H1 (cell line): ENCODE data around the gene SLC12A2. TPM values are rescaled to one million over a fixed set of nuclear protein-coding genes. Genes with fewer than 3 reads are reported as not detected.

ENCODE experiments used
- CTCF ChIA-PET: fragments of 300-600 bp; sonication (Branson Sonifier 250); formaldehyde crosslinking; loops from one replicate; lab custom pipeline; 2021; ENCODE audit not compliant: partially characterized antibody; lab: Charles Lee
- POLR2A ChIA-PET: fragments of 300-600 bp; sonication (Branson Sonifier 250); formaldehyde crosslinking; loops from one replicate; lab custom pipeline; 2021; ENCODE audit warnings: inconsistent platforms; ENCODE audit not compliant: partially characterized antibody; lab: Charles Lee
- DNase-seq, 2 experiments: peaks; one replicate each; pipeline versions ENCODE4 v3.0.0 to v3.0.0-alpha.2; 2010 to 2022; ENCODE audit warnings: low spot score in 2 of 2, low read depth in 1 of 2, mixed read lengths in 1 of 2
- FAIRE-seq: peaks from 2 replicates; lab custom pipeline; 2011; peaks lifted over from hg19 to GRCh38; lab: Jason Lieb, UNC
- H2AFZ ChIP-seq: 2 replicates; pipeline ENCODE4 v1.8.1; 2012; ENCODE audit warnings: low read length, inconsistent platforms
- H2AK5ac ChIP-seq: 2 replicates; pipeline ENCODE4 v1.6.1; 2013; ENCODE audit warnings: low read depth, low read length
- H2BK120ac ChIP-seq: replicated peaks from 2 replicates; pipeline ENCODE3; 2013; ENCODE audit warnings: low read depth, low read length, inconsistent platforms
- H2BK12ac ChIP-seq: 2 replicates; pipeline ENCODE4 v1.6.1; 2013; ENCODE audit warnings: low read depth, low read length
- H2BK15ac ChIP-seq: 2 replicates; pipeline ENCODE4 v1.6.1; 2013; ENCODE audit warnings: low read length
- H2BK20ac ChIP-seq: 2 replicates; pipeline ENCODE4 v1.6.1; 2013; ENCODE audit warnings: low read length
- H2BK5ac ChIP-seq: 2 replicates; pipeline ENCODE4 v1.6.1; 2013; ENCODE audit warnings: low read depth, low read length
- H3K14ac ChIP-seq: 2 replicates; pipeline ENCODE4 v1.6.1; 2013; ENCODE audit warnings: inconsistent platforms; ENCODE audit not compliant: insufficient read length
- H3K18ac ChIP-seq: 2 replicates; pipeline ENCODE4 v1.6.1; 2013; ENCODE audit warnings: low read length; ENCODE audit errors: extremely low read depth
- H3K23ac ChIP-seq: 2 replicates; pipeline ENCODE4 v1.6.1; 2013; ENCODE audit warnings: inconsistent platforms; ENCODE audit not compliant: insufficient read length
- H3K23me2 ChIP-seq: 2 replicates; pipeline ENCODE4 v1.6.1; 2013; ENCODE audit warnings: low read depth, low read length
- H3K27ac ChIP-seq: 2 replicates; pipeline ENCODE4 v1.6.1; 2011; ENCODE audit warnings: low read depth, low read length, inconsistent platforms
- H3K27me3 ChIP-seq, 4 experiments: replicated peaks in 1 of 4; 1 replicate in 1 of 4; 2 replicates in 3 of 4; pipeline versions ENCODE4 v1.6.1 to v1.8.1; 2011 to 2013; ENCODE audit warnings: low read length in 3 of 4, mild to moderate bottlenecking in 3 of 4, inconsistent platforms in 2 of 4, mixed read lengths in 2 of 4, moderate library complexity in 1 of 4; ENCODE audit not compliant: control insufficient read depth in 3 of 4, insufficient read depth in 3 of 4; ENCODE audit errors: extremely low read depth in 1 of 4
- H3K36me3 ChIP-seq, 4 experiments: 2 replicates each; pipeline versions ENCODE4 v1.6.1 to v1.8.1; 2011 to 2013; ENCODE audit warnings: mild to moderate bottlenecking in 4 of 4, low read length in 3 of 4, moderate library complexity in 2 of 4, control low read depth in 1 of 4, inconsistent platforms in 1 of 4; ENCODE audit not compliant: insufficient read depth in 4 of 4, control insufficient read depth in 2 of 4
- H3K4ac ChIP-seq: replicated peaks from 2 replicates; pipeline ENCODE3; 2013; ENCODE audit warnings: low read length, low read depth, mixed read lengths, inconsistent platforms; ENCODE audit not compliant: insufficient read length
- H3K4me1 ChIP-seq, 4 experiments: replicated peaks in 1 of 4; 1 replicate in 1 of 4; 2 replicates in 3 of 4; pipeline versions ENCODE4 v1.6.1 to v1.8.1; 2011 to 2013; ENCODE audit warnings: low read length in 3 of 4, inconsistent platforms in 2 of 4, mixed read lengths in 1 of 4; ENCODE audit not compliant: insufficient read depth in 4 of 4, control insufficient read depth in 3 of 4
- H3K4me2 ChIP-seq, 2 experiments: 2 replicates each; pipeline versions ENCODE4 v1.6.1 to v1.8.1; 2011 to 2013; ENCODE audit warnings: low read depth in 2 of 2, low read length in 2 of 2, control low read depth in 1 of 2, inconsistent platforms in 1 of 2, mild to moderate bottlenecking in 1 of 2; ENCODE audit not compliant: insufficient read depth in 1 of 2
- H3K4me3 ChIP-seq, 4 experiments: fragments of 200-600, 300-600 bp in 1 of 4; sonication (generic), shearing (Covaris generic), sonication (Bioruptor Twin) in 1 of 4; 2 replicates each; pipeline versions ENCODE4 v1.5.1 to v1.8.1; 2011 to 2016; ENCODE audit warnings: low read length in 4 of 4, low read depth in 3 of 4, control low read depth in 2 of 4, inconsistent platforms in 2 of 4, mild to moderate bottlenecking in 2 of 4, mixed read lengths in 1 of 4, moderate library complexity in 1 of 4; ENCODE audit not compliant: insufficient read depth in 2 of 4; ENCODE audit errors: extremely low read depth in 1 of 4
- H3K56ac ChIP-seq: replicated peaks from 2 replicates; pipeline ENCODE3; 2013; ENCODE audit warnings: low read depth, mild to moderate bottlenecking, mixed read lengths, low read length, inconsistent platforms; ENCODE audit not compliant: insufficient read length
- H3K79me1 ChIP-seq: 2 replicates; pipeline ENCODE4 v1.6.1; 2013; ENCODE audit warnings: low read depth, low read length, control low read depth
- H3K79me2 ChIP-seq, 2 experiments: 2 replicates each; pipeline versions ENCODE4 v1.6.1 to v1.8.1; 2012 to 2013; ENCODE audit warnings: low read length in 2 of 2, mild to moderate bottlenecking in 2 of 2, inconsistent platforms in 1 of 2; ENCODE audit not compliant: insufficient read depth in 2 of 2, control insufficient read depth in 1 of 2
- H3K9ac ChIP-seq, 4 experiments: replicated peaks in 1 of 4; 1 replicate in 1 of 4; 2 replicates in 3 of 4; pipeline versions ENCODE4 v1.6.1 to v1.8.1; 2011 to 2013; ENCODE audit warnings: low read depth in 3 of 4, low read length in 3 of 4, control low read depth in 2 of 4, mild to moderate bottlenecking in 2 of 4, moderate library complexity in 2 of 4, inconsistent platforms in 1 of 4; ENCODE audit errors: extremely low read depth in 1 of 4
- H3K9me3 ChIP-seq, 2 experiments: 2 replicates each; pipeline versions ENCODE4 v1.6.1 to v1.8.1; 2012 to 2013; ENCODE audit warnings: mild to moderate bottlenecking in 2 of 2, moderate library complexity in 2 of 2, control low read depth in 1 of 2, inconsistent platforms in 1 of 2, low read depth in 1 of 2, low read length in 1 of 2, mixed read lengths in 1 of 2; ENCODE audit not compliant: insufficient read depth in 2 of 2
- H4K20me1 ChIP-seq, 2 experiments: replicated peaks in 1 of 2; 2 replicates each; pipeline versions ENCODE3 to v1.8.1; 2011 to 2013; ENCODE audit warnings: inconsistent platforms in 2 of 2, low read length in 2 of 2, mild to moderate bottlenecking in 1 of 2; ENCODE audit not compliant: insufficient read depth in 2 of 2, control insufficient read depth in 1 of 2
- H4K5ac ChIP-seq: 2 replicates; pipeline ENCODE4 v1.6.1; 2013; ENCODE audit warnings: low read length, low read depth, mixed read lengths, inconsistent platforms; ENCODE audit not compliant: insufficient read length
- H4K8ac ChIP-seq: 2 replicates; pipeline ENCODE4 v1.8.0; 2013; ENCODE audit warnings: mild to moderate bottlenecking, moderate library complexity, low read length, inconsistent platforms; ENCODE audit not compliant: insufficient read depth; ENCODE audit errors: extremely low read depth
- H4K91ac ChIP-seq: replicated peaks from 2 replicates; pipeline ENCODE3; 2013; ENCODE audit warnings: low read length, mixed read lengths, inconsistent platforms; ENCODE audit not compliant: insufficient read length
- ASH2L ChIP-seq: fragments of 200-600, 300-600 bp; sonication (generic); IDR thresholded peaks from one replicate; pipeline ENCODE4 v1.7.1; 2017; ENCODE audit warnings: low read length
- CHD7 ChIP-seq: fragments of 300-600 bp; sonication (generic); IDR thresholded peaks from 2 replicates; pipeline ENCODE4 v1.7.1; 2012; ENCODE audit warnings: low read length, moderate library complexity, mild to moderate bottlenecking, inconsistent platforms; ENCODE audit not compliant: insufficient replicate concordance
- polyA plus RNA-seq, 7 experiments: library from polyadenylated mRNA; depleted of rRNA in 3 of 7; stranded (reverse) in 5 of 7; unstranded in 2 of 7; fragments of >200 nt in 5 of 7; fragments of 200-250 nt in 2 of 7; gene quantifications; 1 replicate in 5 of 7; 2 replicates in 1 of 7; 4 replicates in 1 of 7; pipeline versions ENCODE4 v1.2.1 to v1.2.3, GENCODE V29; 2011 to 2013; ENCODE audit warnings: missing spikeins in 2 of 7, mixed read lengths in 2 of 7
- total RNA-seq: library from RNA; stranded (reverse); fragmentation: NEBNext Ultra II Directional; extraction: Animal tissue kit (Norgen Biotek cat#: 25700); gene quantifications from 2 replicates; pipeline ENCODE4 v1.2.1, GENCODE V29; 2021

SLC12A2 gene
- total and polyA plus RNA-seq, 2 of the 8 experiments (the other 6 are each of a cell fraction or from before 2014, with no cell fraction given), result 2.6 to 16.2 TPM

- CTCF ChIA-PET, result interaction anchor here (1.0 kb wide), 1 partner anchor 173 kb away, joined by 3 read pairs; no protein-coding TSS in a partner anchor
- Histone ChIP-seq H3K18ac (no peak overlapping the region), H3K4me3 (no peak overlapping the region), H4K5ac (no peak overlapping the region), H2AK5ac (no peak overlapping the region), H3K9ac (no peak overlapping the region), H3K36me3 (no peaks in the 10 kb centered on the region), H2BK5ac (no peak overlapping the region), H4K91ac (no peak overlapping the region), H3K4ac (no peak overlapping the region), H2AFZ (no peak overlapping the region), H3K9me3 (no peaks in the 10 kb centered on the region), H3K23ac (no peak overlapping the region), H3K23me2 (no peaks in the 10 kb centered on the region), H3K27me3 (no peaks in the 10 kb centered on the region), H3K14ac (no peak overlapping the region), H2BK12ac (no peak overlapping the region), H2BK120ac (no peak overlapping the region), H3K27ac (no peak overlapping the region), H3K79me1 (no peaks in the 10 kb centered on the region), H3K4me2 (no peak overlapping the region), H3K4me1 (no peaks in the 10 kb centered on the region; a peak in 1 of 7 replicates), H3K79me2 (no peaks in the 10 kb centered on the region), H4K20me1 (no peaks in the 10 kb centered on the region), H2BK15ac (no peak overlapping the region), H3K56ac (no peak overlapping the region), H4K8ac (no peak overlapping the region), H2BK20ac (no peak overlapping the region)
- POLR2A ChIA-PET, result no interaction called here
- FAIRE-seq (no peak), DNase-seq (no peak)
- no peak for TF ChIP-seq CHD7
- no peak for TF ChIP-seq ASH2L
These were observed 44.9 kb upstream of the SLC12A2 start for GRCh38 chr5:128038643-128039042.
